Measurements from ENCODE around the gene RRBP1. TPM values are rescaled to one million over a fixed set of nuclear protein-coding genes. Genes with fewer than 3 reads are reported as not detected.

Gene RRBP1
- total RNA-seq, 1 donor from 2014 or later = 312 TPM

DNA sequence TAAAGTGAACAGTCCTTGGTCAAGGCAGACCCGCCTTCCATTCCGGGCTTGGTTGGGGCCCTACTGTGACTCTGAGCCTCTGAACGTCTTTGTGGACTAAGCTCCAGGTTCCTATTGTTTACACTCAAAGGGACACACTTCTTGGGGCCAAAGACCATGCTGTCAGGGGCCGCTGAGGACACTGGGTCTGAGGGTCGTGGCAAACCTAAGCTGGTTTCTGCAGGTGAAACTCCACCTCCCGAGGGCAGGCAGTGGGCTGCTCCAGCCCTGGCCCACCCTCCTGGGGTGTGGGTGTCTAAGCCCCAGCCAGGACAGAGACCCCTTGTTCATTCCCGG, 69.1 kb downstream of the RRBP1 start:
- Mint-ChIP-seq H3K4me1 (ENCODE audit: unreplicated experiment) (peaks cover 60% of the 10 kb centered on the region), H3K9me3 (ENCODE audit: unreplicated experiment) (no peaks in the 10 kb centered on the region), H3K4me3 (ENCODE audit: unreplicated experiment) (no peak overlapping the region), H3K27ac (ENCODE audit: unreplicated experiment) (peak overlapping the region; percentile 94), H3K36me3 (ENCODE audit: unreplicated experiment) (peaks cover 18% of the 10 kb centered on the region), H3K27me3 (ENCODE audit: unreplicated experiment) (no peaks in the 10 kb centered on the region)
- no peak for DNase-seq (ENCODE audit: extremely low spot score, unreplicated experiment)
- TF ChIP-seq, protein P1, sequence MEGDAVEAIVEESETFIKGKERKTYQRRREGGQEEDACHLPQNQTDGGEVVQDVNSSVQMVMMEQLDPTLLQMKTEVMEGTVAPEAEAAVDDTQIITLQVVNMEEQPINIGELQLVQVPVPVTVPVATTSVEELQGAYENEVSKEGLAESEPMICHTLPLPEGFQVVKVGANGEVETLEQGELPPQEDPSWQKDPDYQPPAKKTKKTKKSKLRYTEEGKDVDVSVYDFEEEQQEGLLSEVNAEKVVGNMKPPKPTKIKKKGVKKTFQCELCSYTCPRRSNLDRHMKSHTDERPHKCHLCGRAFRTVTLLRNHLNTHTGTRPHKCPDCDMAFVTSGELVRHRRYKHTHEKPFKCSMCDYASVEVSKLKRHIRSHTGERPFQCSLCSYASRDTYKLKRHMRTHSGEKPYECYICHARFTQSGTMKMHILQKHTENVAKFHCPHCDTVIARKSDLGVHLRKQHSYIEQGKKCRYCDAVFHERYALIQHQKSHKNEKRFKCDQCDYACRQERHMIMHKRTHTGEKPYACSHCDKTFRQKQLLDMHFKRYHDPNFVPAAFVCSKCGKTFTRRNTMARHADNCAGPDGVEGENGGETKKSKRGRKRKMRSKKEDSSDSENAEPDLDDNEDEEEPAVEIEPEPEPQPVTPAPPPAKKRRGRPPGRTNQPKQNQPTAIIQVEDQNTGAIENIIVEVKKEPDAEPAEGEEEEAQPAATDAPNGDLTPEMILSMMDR (IDR thresholded peaks at IDR 0.05) = no peak

DNA sequence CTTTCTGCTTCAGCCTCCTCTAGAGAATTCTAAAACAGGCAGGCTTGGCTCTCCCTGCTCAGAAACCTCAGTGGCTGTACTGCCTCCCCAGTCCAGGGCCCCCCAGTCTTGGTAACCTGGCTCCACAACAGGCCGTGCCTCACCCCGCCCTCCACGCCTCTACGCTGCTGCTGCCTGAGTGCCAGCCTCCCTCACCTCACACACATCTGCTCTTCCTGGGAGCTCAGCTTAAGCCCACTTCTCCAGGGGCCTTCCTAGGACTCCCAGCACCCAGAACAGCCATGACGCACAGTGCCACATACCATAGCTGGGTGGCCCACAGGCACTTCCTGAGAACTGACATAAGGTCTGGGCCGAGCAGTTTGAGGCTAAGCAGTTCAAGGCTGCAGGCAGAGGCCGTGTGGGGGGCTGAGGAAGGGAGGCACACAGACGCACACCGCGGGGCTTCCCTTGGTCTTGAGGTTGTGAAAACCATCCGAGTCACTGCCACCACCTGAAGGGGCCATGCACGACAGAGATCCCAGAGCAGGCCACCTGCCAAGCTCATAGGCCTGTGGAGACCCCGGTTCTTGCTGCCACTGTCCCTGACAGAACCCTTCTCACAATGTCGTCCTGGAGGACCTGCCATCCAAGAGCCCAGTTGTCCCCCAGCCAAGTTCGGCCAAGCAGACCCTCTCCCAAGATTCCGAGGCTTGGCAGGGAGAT, 69.6 kb downstream of the RRBP1 start:
- peak overlapping the region; percentile 94 for H3K27ac Mint-ChIP-seq (ENCODE audit: unreplicated experiment)
- H3K4me3 Mint-ChIP-seq (ENCODE audit: unreplicated experiment) = no peak overlapping the region
- peak; percentile 83 for DNase-seq (ENCODE audit: extremely low spot score, unreplicated experiment)
- H3K4me1 Mint-ChIP-seq (ENCODE audit: unreplicated experiment) = peaks cover 58% of the 10 kb centered on the region
- H3K9me3 Mint-ChIP-seq (ENCODE audit: unreplicated experiment) = no peaks in the 10 kb centered on the region
- TF ChIP-seq, protein P1 (IDR thresholded peaks at IDR 0.05) = no peak
- peaks cover 21% of the 10 kb centered on the region for H3K36me3 Mint-ChIP-seq (ENCODE audit: unreplicated experiment)
- H3K27me3 Mint-ChIP-seq (ENCODE audit: unreplicated experiment) = no peaks in the 10 kb centered on the region

DNA sequence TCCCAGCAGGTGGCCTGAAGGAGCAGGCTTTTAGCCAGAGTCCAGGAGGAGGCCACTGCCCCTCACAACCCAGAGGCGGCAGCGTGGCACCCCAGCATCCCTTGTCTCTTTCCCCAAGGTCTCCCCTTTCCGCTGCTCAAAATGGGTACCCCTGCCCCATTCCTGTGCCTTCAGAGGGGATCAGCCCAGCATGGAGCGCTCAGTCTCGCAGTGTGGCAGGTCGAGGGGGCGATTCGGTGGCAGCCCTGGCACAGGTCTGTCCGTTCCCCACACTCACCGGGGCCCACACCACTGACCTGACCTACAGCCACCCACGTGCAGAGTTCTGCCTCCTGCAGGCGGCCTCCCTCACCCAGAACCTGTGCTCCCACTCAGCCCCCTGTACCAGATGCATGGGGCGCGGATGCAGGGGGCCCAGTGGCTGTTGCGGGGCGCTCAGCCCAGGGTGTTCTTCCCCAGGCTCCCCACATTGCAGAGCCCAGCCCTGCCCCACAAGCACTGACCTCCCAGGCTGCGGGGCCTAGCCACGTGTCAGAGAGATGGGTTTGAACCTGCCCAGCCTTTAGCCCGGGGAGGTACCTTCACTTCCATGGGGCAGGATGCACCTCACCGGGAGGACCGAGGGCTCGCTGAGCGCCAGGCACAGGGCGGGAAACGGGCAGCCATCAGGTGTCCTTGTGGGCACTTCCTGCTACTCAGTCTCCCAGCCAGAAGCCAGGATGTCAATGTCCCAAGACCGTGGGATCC, 70.3 kb downstream of the RRBP1 start:
- Mint-ChIP-seq H3K27me3 (ENCODE audit: unreplicated experiment) (no peaks in the 10 kb centered on the region), H3K4me1 (ENCODE audit: unreplicated experiment) (peaks cover 57% of the 10 kb centered on the region), H3K36me3 (ENCODE audit: unreplicated experiment) (peaks cover 21% of the 10 kb centered on the region), H3K9me3 (ENCODE audit: unreplicated experiment) (no peaks in the 10 kb centered on the region), H3K27ac (ENCODE audit: unreplicated experiment) (peak overlapping the region; percentile 94), H3K4me3 (ENCODE audit: unreplicated experiment) (no peak overlapping the region)
- TF ChIP-seq, protein P1 (IDR thresholded peaks at IDR 0.05) = peak; percentile 36
- DNase-seq (ENCODE audit: extremely low spot score, unreplicated experiment) = peak; percentile 84

DNA sequence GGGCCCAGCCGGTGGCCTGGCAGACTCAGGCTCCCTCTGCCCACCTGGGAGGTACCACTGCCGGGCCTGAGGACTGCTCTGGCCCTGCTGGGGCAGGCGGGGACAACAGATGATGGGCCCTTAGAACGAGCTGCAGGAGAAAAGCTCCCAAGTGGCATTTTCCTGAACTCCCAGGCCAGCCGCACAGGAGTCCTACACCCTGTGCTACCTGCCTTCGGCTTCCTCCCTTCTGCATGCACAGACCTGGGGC, 70.8 kb downstream of the RRBP1 start:
- H3K27me3 Mint-ChIP-seq (ENCODE audit: unreplicated experiment) = no peaks in the 10 kb centered on the region
- peaks cover 58% of the 10 kb centered on the region for H3K4me1 Mint-ChIP-seq (ENCODE audit: unreplicated experiment)
- peaks cover 21% of the 10 kb centered on the region for H3K36me3 Mint-ChIP-seq (ENCODE audit: unreplicated experiment)
- TF ChIP-seq, protein P1 (IDR thresholded peaks at IDR 0.05) = no peak
- no peak overlapping the region for H3K4me3 Mint-ChIP-seq (ENCODE audit: unreplicated experiment)
- peak overlapping the region; percentile 94 for H3K27ac Mint-ChIP-seq (ENCODE audit: unreplicated experiment)
- no peaks in the 10 kb centered on the region for H3K9me3 Mint-ChIP-seq (ENCODE audit: unreplicated experiment)
- no peak for DNase-seq (ENCODE audit: extremely low spot score, unreplicated experiment)

DNA sequence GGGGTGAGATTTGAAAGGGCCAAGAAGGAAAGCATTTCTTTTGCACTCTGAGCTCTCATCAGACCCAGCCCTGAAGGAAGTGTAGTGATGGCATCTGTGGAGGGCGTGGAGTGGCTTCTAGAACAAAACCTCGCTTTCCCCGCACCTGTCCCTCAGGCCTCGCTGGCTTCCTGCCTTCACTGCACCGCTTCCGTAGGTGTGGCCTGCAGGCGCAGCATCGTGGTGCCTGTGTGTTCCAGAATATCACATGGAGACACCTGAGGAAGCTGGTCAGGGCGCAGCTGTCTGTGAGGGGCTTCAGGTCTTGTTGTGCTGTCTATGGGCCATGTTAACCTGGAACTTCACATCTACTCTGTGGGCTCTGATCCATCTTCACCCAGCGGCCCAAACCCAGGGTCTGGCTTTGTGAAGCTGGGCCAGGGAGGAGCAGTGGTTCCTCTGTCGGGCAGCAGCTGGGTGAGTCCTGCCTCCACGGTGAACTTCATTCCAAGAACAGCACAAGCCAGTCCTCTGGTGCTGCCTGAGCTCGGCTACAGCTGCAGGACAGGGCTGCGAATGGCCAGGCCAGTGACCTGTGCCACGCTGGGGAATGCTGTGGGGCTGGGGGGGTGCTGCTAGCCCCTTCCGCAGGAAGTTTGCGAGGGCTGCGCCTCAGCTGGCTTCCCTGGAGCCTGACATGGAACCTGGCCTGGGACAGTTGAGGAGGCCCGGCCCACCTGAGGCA, 71.3 kb downstream of the RRBP1 start:
- TF ChIP-seq, protein P1 (IDR thresholded peaks at IDR 0.05) = no peak
- Mint-ChIP-seq H3K27ac (ENCODE audit: unreplicated experiment) (peak overlapping the region; percentile 71), H3K27me3 (ENCODE audit: unreplicated experiment) (no peaks in the 10 kb centered on the region), H3K36me3 (ENCODE audit: unreplicated experiment) (peaks cover 23% of the 10 kb centered on the region), H3K9me3 (ENCODE audit: unreplicated experiment) (no peaks in the 10 kb centered on the region), H3K4me3 (ENCODE audit: unreplicated experiment) (no peak overlapping the region), H3K4me1 (ENCODE audit: unreplicated experiment) (peaks cover 57% of the 10 kb centered on the region)
- DNase-seq (ENCODE audit: extremely low spot score, unreplicated experiment) = no peak
